A549 (cell line): Measurements from ENCODE around the gene WDR45. TPM values are rescaled to one million over a fixed set of nuclear protein-coding genes. Genes with fewer than 3 reads are reported as not detected.
A peak's percentile ranks its signal among the peaks of the same experiment; 100 is the strongest.

Experiments used
- ATAC-seq, 2 experiments: fragments of 200-7000 bp in 1 of 2; fragments of >200 bp in 1 of 2; cut with Nextera tagmentation in 1 of 2; cut with Tn5 transposase in 1 of 2; 3 replicates each; pipeline versions ENCODE4 v1.8.0 to v1.9.1; 2018 to 2020; ENCODE audit warnings: mild to moderate bottlenecking in 1 of 2, moderate library complexity in 1 of 2
- CTCF ChIA-PET: fragments of 300-600 bp; sonication (Branson Sonifier 250); formaldehyde crosslinking; extraction: SDS; loops from one replicate; lab custom pipeline; 2021; ENCODE audit warnings: antibody characterized with exemption, inconsistent platforms; lab: Yijun Ruan, JAX
- POLR2A ChIA-PET: fragments of 350-600 bp; formaldehyde crosslinking; extraction: SDS; loops from one replicate; lab custom pipeline; 2021; ENCODE audit warnings: antibody characterized with exemption, inconsistent platforms; lab: Yijun Ruan, JAX
- DNase-seq, 2 experiments: peaks; one replicate each; pipeline versions ENCODE4 v3.0.0 to v3.0.0-alpha.2; 2011 to 2016; ENCODE audit warnings: low read depth in 1 of 2, low spot score in 1 of 2
- FAIRE-seq: peaks from 2 replicates; lab custom pipeline; 2011; peaks lifted over from hg19 to GRCh38; lab: Jason Lieb, UNC
- H3K27ac ChIP-seq, 2 experiments: fragments of >200 bp; sonication (Bioruptor Twin); formaldehyde crosslinking; 3 replicates each; pipeline ENCODE4 v1.5.1; 2016 to 2017
- H3K4me1 ChIP-seq: fragments of >200 bp; sonication (Bioruptor Twin); formaldehyde crosslinking; 3 replicates; pipeline ENCODE4 v1.6.1; 2016
- H3K4me2 ChIP-seq: fragments of >200 bp; sonication (Bioruptor Twin); formaldehyde crosslinking; 3 replicates; pipeline ENCODE4 v1.6.1; 2016
- H3K4me3 ChIP-seq: fragments of >200 bp; sonication (Bioruptor Twin); formaldehyde crosslinking; 3 replicates; pipeline ENCODE4 v1.5.1; 2016
- H3K9me3 ChIP-seq: fragments of >200 bp; sonication (Bioruptor Twin); formaldehyde crosslinking; 3 replicates; pipeline ENCODE4 v1.6.1; 2016
- CBX2 ChIP-seq: fragments of 200-600 bp; sonication (generic); IDR thresholded peaks from 2 replicates; pipeline ENCODE4 v1.6.1; 2016; ENCODE audit warnings: low read depth, mild to moderate bottlenecking, borderline replicate concordance
- CBX8 ChIP-seq: fragments of 200-600 bp; sonication (generic); IDR thresholded peaks from 2 replicates; pipeline ENCODE4 v1.6.1; 2016
- CTCF ChIP-seq: fragments of >200 bp; sonication (Bioruptor Twin); formaldehyde crosslinking; IDR thresholded peaks from 3 replicates; pipeline ENCODE4 v1.5.1; 2016
- E2F6 ChIP-seq: IDR thresholded peaks from 2 replicates; pipeline ENCODE4 v1.6.1; 2012; ENCODE audit warnings: low read depth, borderline replicate concordance
- EHF ChIP-seq: fragments of 250-450 bp; sonication (Bioruptor Pico); IDR thresholded peaks from 2 replicates; pipeline ENCODE4 v1.5.0; 2020; ENCODE audit warnings: mild to moderate bottlenecking
- ELK1 ChIP-seq: fragments of 150-350 bp; IDR thresholded peaks from 2 replicates; pipeline ENCODE4 v1.6.1; 2014; ENCODE audit warnings: low read depth, mild to moderate bottlenecking, low read length
- EP300 ChIP-seq, 2 experiments: fragments of >200 bp; sonication (Bioruptor Twin); formaldehyde crosslinking; IDR thresholded peaks; 2 replicates in 1 of 2; 3 replicates in 1 of 2; pipeline ENCODE4 v1.6.1; 2016 to 2017
- ESRRA ChIP-seq: fragments of 150-350 bp; IDR thresholded peaks from 2 replicates; pipeline ENCODE4 v1.6.1; 2014; ENCODE audit warnings: mild to moderate bottlenecking, low read length, borderline replicate concordance
- FOSB ChIP-seq: fragments of 250-450 bp; sonication (Bioruptor Pico); IDR thresholded peaks from 2 replicates; pipeline ENCODE4 v1.5.0; 2020; ENCODE audit warnings: mild to moderate bottlenecking, moderate library complexity
- FOSL2 ChIP-seq, 2 experiments: fragments of 450-650 bp in 1 of 2; fragments of >200 bp in 1 of 2; sonication (Bioruptor Twin) in 1 of 2; formaldehyde crosslinking; IDR thresholded peaks; 2 replicates each; pipeline versions ENCODE4 v1.5.0 to v1.6.1; 2016 to 2020; ENCODE audit warnings: mild to moderate bottlenecking in 1 of 2, moderate library complexity in 1 of 2
- HES2 ChIP-seq: fragments of >200 bp; sonication (Bioruptor Twin); formaldehyde crosslinking; IDR thresholded peaks from 2 replicates; pipeline ENCODE4 v1.6.1; 2016
- HEYL ChIP-seq: fragments of 250-450 bp; sonication (Bioruptor Pico); IDR thresholded peaks from 2 replicates; pipeline ENCODE4 v1.8.0; 2021; ENCODE audit warnings: mild to moderate bottlenecking, moderate library complexity
- HOXB5 ChIP-seq: fragments of 250-450 bp; sonication (Bioruptor Pico); IDR thresholded peaks from 2 replicates; pipeline ENCODE4 v1.5.0; 2020; ENCODE audit warnings: mild to moderate bottlenecking, moderate library complexity
- JUN ChIP-seq, 2 experiments: fragments of >200 bp; sonication (Bioruptor Twin); formaldehyde crosslinking; IDR thresholded peaks; 2 replicates in 1 of 2; 3 replicates in 1 of 2; pipeline ENCODE4 v1.6.1; 2016 to 2017
- JUNB ChIP-seq: fragments of >200 bp; sonication (Bioruptor Twin); formaldehyde crosslinking; IDR thresholded peaks from 2 replicates; pipeline ENCODE4 v1.6.1; 2016
- KDM5A ChIP-seq: fragments of 200-600 bp; sonication (generic); IDR thresholded peaks from 2 replicates; pipeline ENCODE4 v1.6.1; 2016; ENCODE audit warnings: antibody characterized with exemption, mild to moderate bottlenecking
- MAX ChIP-seq: IDR thresholded peaks from 2 replicates; pipeline ENCODE4 v1.6.1; 2012
- MYC ChIP-seq: IDR thresholded peaks from 2 replicates; pipeline ENCODE4 v1.6.1; 2012; ENCODE audit warnings: mild to moderate bottlenecking, inconsistent platforms, low read length, improper control_type of control experiment, borderline replicate concordance
- PBX3 ChIP-seq: IDR thresholded peaks from 2 replicates; pipeline ENCODE4 v1.6.1; 2012
- POLR2A ChIP-seq: IDR thresholded peaks from 2 replicates; pipeline ENCODE4 v1.6.1; 2012; ENCODE audit warnings: mild to moderate bottlenecking, low read length
- POLR2AphosphoS2 ChIP-seq: conservative IDR thresholded peaks from 2 replicates; pipeline ENCODE4 v1.6.1; 2012; ENCODE audit warnings: low read length, improper control_type of control experiment, inconsistent platforms
- RAD21 ChIP-seq, 2 experiments: fragments of >200 bp in 1 of 2; sonication (Bioruptor Twin) in 1 of 2; formaldehyde crosslinking in 1 of 2; IDR thresholded peaks in 1 of 2; conservative IDR thresholded peaks in 1 of 2; 2 replicates in 1 of 2; 3 replicates in 1 of 2; pipeline ENCODE4 v1.6.1; 2012 to 2018; ENCODE audit warnings: inconsistent platforms in 1 of 2
- RARB ChIP-seq: fragments of 250-450 bp; sonication (Bioruptor Pico); IDR thresholded peaks from 2 replicates; pipeline ENCODE4 v1.8.0; 2021; ENCODE audit warnings: mild to moderate bottlenecking, moderate library complexity
- RCOR1 ChIP-seq: fragments of 150-350 bp; IDR thresholded peaks from 2 replicates; pipeline ENCODE4 v1.6.1; 2014; ENCODE audit warnings: antibody characterized with exemption, low read length, low read depth
- REST ChIP-seq: fragments of 200-600 bp; sonication (generic); IDR thresholded peaks from 2 replicates; pipeline ENCODE4 v1.6.1; 2016; ENCODE audit warnings: antibody characterized with exemption, mild to moderate bottlenecking, moderate library complexity
- SMC3 ChIP-seq: fragments of >200 bp; sonication (Bioruptor Twin); formaldehyde crosslinking; IDR thresholded peaks from 3 replicates; pipeline ENCODE4 v1.6.1; 2018; ENCODE audit warnings: inconsistent platforms
- TFCP2L1 ChIP-seq: fragments of 250-450 bp; sonication (Bioruptor Pico); IDR thresholded peaks from 2 replicates; pipeline ENCODE4 v1.5.0; 2021; ENCODE audit warnings: mild to moderate bottlenecking
- TP53 ChIP-seq: fragments of 250-450 bp; sonication (Bioruptor Pico); IDR thresholded peaks from 2 replicates; pipeline ENCODE4 v1.5.0; 2021; ENCODE audit warnings: mild to moderate bottlenecking, moderate library complexity
- ZC3H11A ChIP-seq: fragments of 450-650 bp; IDR thresholded peaks from 2 replicates; pipeline ENCODE4 v1.6.1; 2014; ENCODE audit warnings: antibody characterized with exemption, mild to moderate bottlenecking
- ZFP36 ChIP-seq: fragments of 450-650 bp; IDR thresholded peaks from 2 replicates; pipeline ENCODE4 v1.6.1; 2014; ENCODE audit warnings: borderline replicate concordance; ENCODE audit not compliant: partially characterized antibody
- ZNF302 ChIP-seq: fragments of 250-450 bp; sonication (Bioruptor Pico); IDR thresholded peaks from 2 replicates; pipeline ENCODE4 v1.9.0; 2021; ENCODE audit warnings: inconsistent platforms, mild to moderate bottlenecking, moderate library complexity
- ZSCAN20 ChIP-seq: fragments of 250-450 bp; sonication (Bioruptor Pico); IDR thresholded peaks from 2 replicates; pipeline ENCODE4 v1.8.0; 2022; ENCODE audit warnings: mild to moderate bottlenecking, moderate library complexity
- WGBS: methylation state at CpG from one replicate; pipeline ENCODE4 v1.1.6; 2017; ENCODE audit errors: missing lambda C conversion rate; 5-methylcytosine and 5-hydroxymethylcytosine counted together
- polyA plus RNA-seq, 4 experiments: library from polyadenylated mRNA; depleted of rRNA in 3 of 4; stranded (reverse); fragments of >200 nt; fragmentation: RNase III in 1 of 4; extraction: RNeasy Plus Mini Kit Qiagen cat#74134 plus additional on column Dnase treatment in 1 of 4; gene quantifications; 2 replicates in 3 of 4; 3 replicates in 1 of 4; pipeline ENCODE4 v1.2.3, GENCODE V29; 2011 to 2017

WDR45 gene
- polyA plus RNA-seq, 2 of the 4 experiments (the other 2 are of a cell fraction): 37.7 to 55.5 TPM

- POLR2A ChIA-PET: interaction anchor here (0.5 to 5.7 kb wide), 13 partner anchors 9 to 353 kb away, joined by 3 to 40 read pairs (median 4); partner anchors contain the start of genes GRIPAP1, OTUD5 and PRAF2
- H3K4me1 ChIP-seq: peaks cover 17% of the 10 kb centered on the region
- H3K9me3 ChIP-seq: no peaks in the 10 kb centered on the region
- peak within 1 kb of the TSS; percentile 98 for H3K4me2 ChIP-seq
- ATAC-seq (peak; percentile 78 to 88), DNase-seq (peak; percentile 91 to 99), FAIRE-seq (peak; percentile 100)
- WGBS: under 1% methylated on average over 17 of the region's 67 CpGs
- H3K27ac ChIP-seq: peak within 1 kb of the TSS; percentile 99 to 100
- CTCF ChIA-PET: interaction anchor here (0.5 to 6.4 kb wide), 24 partner anchors 13 to 412 kb away, joined by 3 to 32 read pairs (median 4); partner anchors contain the start of genes GRIPAP1, KCND1 and OTUD5
- peak within 1 kb of the TSS; percentile 93 for H3K4me3 ChIP-seq
- TF ChIP-seq KDM5A (no peak), ZFP36 (no peak), E2F6 (no peak), ELK1 (no peak), EHF (no peak), MYC (no peak), ZC3H11A (no peak), CBX2 (no peak), JUNB (no peak), POLR2AphosphoS2 (no peak), RARB (CRISPR knock-in tag) (no peak), RCOR1 (no peak), PBX3 (no peak), TFCP2L1 (CRISPR knock-in tag) (no peak), ZSCAN20 (CRISPR knock-in tag) (no peak), HEYL (CRISPR knock-in tag) (no peak), CBX8 (no peak), TP53 (CRISPR knock-in tag) (no peak), POLR2A (0 out of 2 replicates have a peak, but pooled peaks have one; percentile 31), HES2 (no peak), EP300 (IDR thresholded peaks at IDR 0.05) (no peak), CTCF (peak; percentile 70), ESRRA (no peak), FOSL2 (IDR thresholded peaks at IDR 0.05) (peak; percentile 41; the same call in 1 of the 2 replicates), FOSL2 (CRISPR knock-in tag; IDR thresholded peaks at IDR 0.05) (peak; percentile 87), HOXB5 (CRISPR knock-in tag) (no peak), JUN (IDR thresholded peaks at IDR 0.05) (peak in 1 of 2 experiments; percentile 78; a peak in 3 of 5 replicates), SMC3 (peak; percentile 60), MAX (peak; percentile 22; the same call in 1 of the 2 replicates), REST (no peak), RAD21 (conservative IDR thresholded peaks at IDR 0.05 in 1 of 2, IDR thresholded peaks at IDR 0.05 in 1 of 2) (peak; percentile 83 to 85), FOSB (no peak), ZNF302 (no peak)
Measured at GRCh38 chrX:49043220-49043986, 36.3 kb downstream of the WDR45 start, which contains the start of gene TFE3. TSS of gene TFE3 (minus strand) at chrX:49043357. CDS start at chrX:49043226, 131 bp downstream.
